ENCODE results near the gene CRIM1. TPM values are rescaled to one million over a fixed set of nuclear protein-coding genes. Genes with fewer than 3 reads are reported as not detected.

CRIM1 gene
- total and polyA plus RNA-seq, 2 experiments from 2014 or later = 10.5 to 36.4 TPM

DNA sequence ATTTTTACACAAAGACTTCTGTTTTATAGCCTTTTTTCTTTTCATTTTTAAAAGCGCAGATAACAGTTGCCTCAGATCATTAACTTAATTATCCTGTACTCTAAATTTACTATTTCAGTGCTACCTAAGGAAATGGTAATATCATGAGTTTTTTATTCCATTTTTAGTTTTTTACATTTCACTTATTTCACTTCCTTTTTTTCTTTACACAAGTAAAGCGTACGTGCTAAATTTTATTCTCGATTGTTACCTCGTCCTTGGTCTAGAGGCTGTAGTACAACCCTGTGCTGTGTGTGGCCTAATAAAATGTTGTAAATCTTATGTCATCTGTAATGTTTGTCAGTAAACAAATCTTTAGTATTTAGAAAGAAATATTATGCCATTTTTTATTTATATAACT is 49.2 kb downstream of the CRIM1 start:
- Histone ChIP-seq H3K4me3 (no peak overlapping the region), H3K4me2 (no peak overlapping the region), H2AFZ (no peak overlapping the region), H3K27me3 (ENCODE audit: insufficient read depth) (no peaks in the 10 kb centered on the region), H3K9me2 (ENCODE audit: insufficient read depth) (peaks cover 3% of the 10 kb centered on the region; the same call in 1 of the 2 replicates), H3K27ac (ENCODE audit: low read depth) (no peak overlapping the region), H4K20me1 (replicated peaks; ENCODE audit: insufficient read depth) (peaks cover 14% of the 10 kb centered on the region; the same call in 1 of the 2 replicates), H3K36me3 (ENCODE audit: insufficient read depth) (no peaks in the 10 kb centered on the region), H3F3A (replicated peaks; ENCODE audit: low read depth) (no peaks in the 10 kb centered on the region), H3K79me2 (replicated peaks; ENCODE audit: insufficient read depth) (peaks cover 95% of the 10 kb centered on the region), H3K4me1 (ENCODE audit: insufficient read depth) (peaks cover 63% of the 10 kb centered on the region)
- TF ChIP-seq ZNF114 (CRISPR knock-in tag; IDR thresholded peaks at IDR 0.05) (no peak), EZH2 (IDR thresholded peaks at IDR 0.05; ENCODE audit: low read depth, unreplicated experiment) (no peak), CREB1 (CRISPR knock-in tag; IDR thresholded peaks at IDR 0.05; ENCODE audit: low read depth) (no peak), ZNF462 (CRISPR knock-in tag; IDR thresholded peaks at IDR 0.05) (no peak), STAT1 (IDR thresholded peaks at IDR 0.05; ENCODE audit: unreplicated experiment) (no peak), POLR2AphosphoS5 (IDR thresholded peaks at IDR 0.05; ENCODE audit: low read depth) (no peak), EZH2phosphoT487 (IDR thresholded peaks at IDR 0.05; ENCODE audit: unreplicated experiment) (no peak)
- TF ChIP-seq, protein P1, sequence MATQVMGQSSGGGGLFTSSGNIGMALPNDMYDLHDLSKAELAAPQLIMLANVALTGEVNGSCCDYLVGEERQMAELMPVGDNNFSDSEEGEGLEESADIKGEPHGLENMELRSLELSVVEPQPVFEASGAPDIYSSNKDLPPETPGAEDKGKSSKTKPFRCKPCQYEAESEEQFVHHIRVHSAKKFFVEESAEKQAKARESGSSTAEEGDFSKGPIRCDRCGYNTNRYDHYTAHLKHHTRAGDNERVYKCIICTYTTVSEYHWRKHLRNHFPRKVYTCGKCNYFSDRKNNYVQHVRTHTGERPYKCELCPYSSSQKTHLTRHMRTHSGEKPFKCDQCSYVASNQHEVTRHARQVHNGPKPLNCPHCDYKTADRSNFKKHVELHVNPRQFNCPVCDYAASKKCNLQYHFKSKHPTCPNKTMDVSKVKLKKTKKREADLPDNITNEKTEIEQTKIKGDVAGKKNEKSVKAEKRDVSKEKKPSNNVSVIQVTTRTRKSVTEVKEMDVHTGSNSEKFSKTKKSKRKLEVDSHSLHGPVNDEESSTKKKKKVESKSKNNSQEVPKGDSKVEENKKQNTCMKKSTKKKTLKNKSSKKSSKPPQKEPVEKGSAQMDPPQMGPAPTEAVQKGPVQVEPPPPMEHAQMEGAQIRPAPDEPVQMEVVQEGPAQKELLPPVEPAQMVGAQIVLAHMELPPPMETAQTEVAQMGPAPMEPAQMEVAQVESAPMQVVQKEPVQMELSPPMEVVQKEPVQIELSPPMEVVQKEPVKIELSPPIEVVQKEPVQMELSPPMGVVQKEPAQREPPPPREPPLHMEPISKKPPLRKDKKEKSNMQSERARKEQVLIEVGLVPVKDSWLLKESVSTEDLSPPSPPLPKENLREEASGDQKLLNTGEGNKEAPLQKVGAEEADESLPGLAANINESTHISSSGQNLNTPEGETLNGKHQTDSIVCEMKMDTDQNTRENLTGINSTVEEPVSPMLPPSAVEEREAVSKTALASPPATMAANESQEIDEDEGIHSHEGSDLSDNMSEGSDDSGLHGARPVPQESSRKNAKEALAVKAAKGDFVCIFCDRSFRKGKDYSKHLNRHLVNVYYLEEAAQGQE (IDR thresholded peaks at IDR 0.05; ENCODE audit: unreplicated experiment) = no peak
- H3K27ac Mint-ChIP-seq = no peak overlapping the region
- DNase-seq (ENCODE audit: low spot score) (no peak), ATAC-seq (no peak)
- H3K9me3 Mint-ChIP-seq = no peaks in the 10 kb centered on the region
- H3K27me3 Mint-ChIP-seq (ENCODE audit: insufficient read depth, low read depth, poor library complexity) = no peaks in the 10 kb centered on the region
- no peak overlapping the region for H3K4me3 Mint-ChIP-seq
- peaks cover 39% of the 10 kb centered on the region for H3K4me1 Mint-ChIP-seq
- no peaks in the 10 kb centered on the region for H3K36me3 Mint-ChIP-seq (ENCODE audit: low read depth)
